COLO668 (cell line): ENCODE results near the gene KRI1.
"Not testable (repeated sequence)": the region's sequence is repeated elsewhere in the genome, so short reads cannot be mapped to it uniquely, and the experiment has no call there.

ENCODE experiments used
- DNase-seq: peaks from one replicate; lab custom pipeline; 2025; ENCODE audit not compliant: unreplicated experiment; lab: John Stamatoyannopoulos, UW

The KRI1 gene

GRCh38 chr19:10550336-10550735 is 15.5 kb downstream of the KRI1 start:
- no peak for DNase-seq

GRCh38 chr19:10549733-10550132 is 16.1 kb downstream of the KRI1 start:
- no peak for DNase-seq

DNA sequence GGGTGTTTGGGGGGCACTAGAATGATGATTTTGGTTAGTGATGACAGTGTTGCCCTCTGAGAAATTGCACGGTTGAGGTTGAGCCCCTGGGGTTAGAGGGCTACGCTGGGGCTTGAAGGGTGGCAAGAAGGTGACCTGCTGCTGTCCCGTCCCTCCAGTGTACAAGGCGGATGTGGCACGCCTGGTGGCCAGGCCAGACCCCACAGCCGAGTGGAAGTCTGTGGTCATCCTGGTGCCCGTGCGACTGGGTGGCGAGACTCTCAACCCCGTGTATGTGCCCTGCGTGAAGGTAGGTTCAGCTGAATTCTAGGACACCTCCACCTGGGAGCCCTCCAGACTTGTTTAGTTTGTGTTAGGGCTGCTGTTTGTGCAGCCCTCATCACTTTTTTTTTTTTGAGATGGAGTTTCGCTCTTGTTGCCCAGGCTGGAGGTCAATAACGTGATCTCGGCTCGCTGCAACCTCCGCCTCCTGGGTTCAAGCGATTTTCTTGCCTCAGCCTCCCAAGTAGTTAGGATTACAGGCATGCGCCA is 17.0 kb downstream of the KRI1 start:
- DNase-seq, result no peak

- DNase-seq, result no peak
Measured at GRCh38 chr19:10546817-10547216, 19.0 kb downstream of the KRI1 start.

- no peak for DNase-seq
Measured at GRCh38 chr19:10544753-10545251, 21.0 kb downstream of the KRI1 start.

- DNase-seq, result peak; percentile 37
Measured at GRCh38 chr19:10544242-10544752, 21.5 kb downstream of the KRI1 start.

DNA sequence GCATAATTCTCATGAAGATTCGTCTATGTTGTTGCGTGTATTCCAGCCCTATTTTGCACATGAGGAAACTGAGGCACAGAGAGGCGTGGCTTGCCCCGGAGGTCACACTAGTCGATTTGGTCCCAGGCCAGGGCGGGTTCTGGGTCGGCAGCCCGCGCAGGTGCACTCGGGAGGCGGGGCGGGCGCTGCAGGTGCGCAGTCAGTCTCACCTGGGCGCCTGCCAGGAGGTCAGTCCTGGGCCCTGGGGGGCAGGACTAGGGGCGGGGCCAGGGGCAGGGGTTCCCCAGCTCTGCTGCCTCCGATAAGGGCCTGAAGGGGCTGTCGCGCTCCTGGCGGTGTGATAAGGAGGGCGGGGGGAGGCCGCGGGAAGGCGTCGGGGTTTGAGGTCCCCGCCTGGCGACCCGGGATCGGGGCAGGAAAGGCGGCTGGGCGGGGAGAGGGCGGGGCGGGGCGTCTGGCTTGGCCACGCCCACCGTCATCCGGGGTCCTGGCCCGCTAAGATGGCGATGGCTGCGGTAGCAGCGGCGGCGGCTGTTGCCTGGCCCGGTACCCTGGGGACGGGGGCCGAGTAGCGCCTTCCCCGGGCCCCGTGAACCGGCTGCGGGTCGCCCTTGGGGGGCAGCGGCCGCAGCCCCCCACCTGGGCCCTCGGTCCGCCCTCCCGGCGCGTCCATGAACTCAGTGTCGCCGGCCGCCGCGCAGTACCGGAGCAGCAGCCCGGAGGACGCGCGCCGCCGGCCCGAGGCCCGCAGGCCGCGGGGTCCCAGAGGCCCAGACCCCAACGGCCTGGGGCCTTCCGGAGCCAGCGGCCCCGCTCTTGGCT is 22.2 kb downstream of the KRI1 start, which contains the start of gene ATG4D:
TSS of gene ATG4D (plus strand) at position 485 of the 822 bp plus-strand sequence. CDS start at position 672, 187 bp downstream.
- peak; percentile 94 for DNase-seq

- no peak for DNase-seq
Measured at GRCh38 chr19:10543059-10543419, 22.8 kb downstream of the KRI1 start.

GRCh38 chr19:10539016-10539415 is 26.8 kb downstream of the KRI1 start:
- DNase-seq, result not testable (repeated sequence)

DNA sequence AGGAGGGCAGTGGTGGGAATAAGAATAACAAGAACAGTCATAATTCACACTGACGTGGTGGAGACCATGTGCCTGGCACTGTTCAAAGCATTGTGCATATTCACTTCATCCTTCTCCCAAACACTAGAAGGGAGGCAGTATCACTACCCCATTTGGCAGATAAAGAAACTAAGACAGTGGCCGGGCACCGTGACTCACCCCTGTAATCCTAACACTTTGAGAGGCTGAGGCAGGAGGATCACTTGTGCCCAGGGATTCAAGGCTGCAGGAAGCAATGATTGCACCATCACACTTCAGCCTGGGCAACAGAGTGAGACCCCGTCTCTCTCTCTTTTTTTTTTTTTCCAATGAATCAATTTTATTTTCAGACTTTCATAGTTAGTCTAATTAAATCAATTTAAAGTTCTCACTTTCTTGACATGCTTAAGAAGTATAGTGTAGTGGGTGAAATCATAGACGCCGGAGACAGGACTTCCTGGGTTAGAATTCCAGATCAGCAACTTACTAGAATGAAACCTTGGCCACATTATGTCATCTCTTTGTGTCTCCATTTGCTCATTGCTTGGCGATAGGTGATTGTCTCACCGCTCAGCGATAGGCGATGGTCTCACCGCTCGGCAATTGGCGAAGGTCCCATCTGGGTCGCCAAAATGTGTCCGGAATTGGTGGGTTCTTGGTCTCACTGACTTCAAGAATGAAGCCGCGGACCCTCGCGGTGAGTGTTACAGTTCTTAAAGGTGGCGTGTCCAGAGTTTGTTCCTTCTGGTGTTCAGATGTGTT is 27.4 kb downstream of the KRI1 start:
- DNase-seq, result no peak

GRCh38 chr19:10537668-10538067 is 28.1 kb downstream of the KRI1 start:
- DNase-seq, result no peak

GRCh38 chr19:10535613-10536012 is 30.2 kb downstream of the KRI1 start:
- DNase-seq, result no peak

DNA sequence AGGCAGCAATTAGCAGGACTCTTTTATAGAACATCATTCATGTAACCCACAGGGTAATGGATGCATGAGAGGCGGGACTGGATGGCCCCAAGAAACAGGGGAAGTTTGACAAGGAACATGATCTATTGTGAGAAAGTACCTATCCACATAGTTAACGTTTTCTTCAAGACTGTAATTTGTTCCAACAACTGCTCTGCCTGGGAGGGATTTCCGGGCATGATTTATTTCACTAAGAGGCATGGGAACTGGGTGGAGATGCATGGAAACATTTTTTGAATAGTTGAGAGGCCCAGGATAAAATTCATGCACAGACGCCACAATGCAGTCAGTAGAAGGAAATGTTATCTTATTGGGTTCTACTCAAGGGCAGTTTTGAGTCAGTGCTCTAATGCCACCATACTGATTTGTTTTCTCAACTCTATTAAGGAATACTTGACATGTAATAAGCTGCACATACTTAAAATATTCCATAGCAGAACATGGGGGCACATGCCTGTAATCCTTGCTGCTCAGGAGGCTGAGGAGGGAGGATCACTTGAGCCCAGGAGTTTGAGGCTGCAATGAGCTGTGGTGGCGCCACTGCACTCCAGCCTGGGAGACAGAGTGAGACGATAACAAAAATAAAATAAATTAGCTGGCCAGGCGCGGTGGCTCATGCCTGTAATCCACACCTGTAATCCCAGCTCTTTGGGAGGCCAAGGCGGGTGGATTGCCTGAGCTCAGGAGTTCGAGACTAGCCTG is 32.0 kb downstream of the KRI1 start:
- no peak for DNase-seq

GRCh38 chr19:10532457-10532856 is 33.4 kb downstream of the KRI1 start:
- DNase-seq, result no peak

GRCh38 chr19:10526887-10527286 is 38.9 kb downstream of the KRI1 start:
- DNase-seq, result not testable (repeated sequence)

GRCh38 chr19:10525636-10526035 is 40.2 kb downstream of the KRI1 start:
- DNase-seq, result no peak

GRCh38 chr19:10523135-10523636 is 42.6 kb downstream of the KRI1 start:
- no peak for DNase-seq

DNA sequence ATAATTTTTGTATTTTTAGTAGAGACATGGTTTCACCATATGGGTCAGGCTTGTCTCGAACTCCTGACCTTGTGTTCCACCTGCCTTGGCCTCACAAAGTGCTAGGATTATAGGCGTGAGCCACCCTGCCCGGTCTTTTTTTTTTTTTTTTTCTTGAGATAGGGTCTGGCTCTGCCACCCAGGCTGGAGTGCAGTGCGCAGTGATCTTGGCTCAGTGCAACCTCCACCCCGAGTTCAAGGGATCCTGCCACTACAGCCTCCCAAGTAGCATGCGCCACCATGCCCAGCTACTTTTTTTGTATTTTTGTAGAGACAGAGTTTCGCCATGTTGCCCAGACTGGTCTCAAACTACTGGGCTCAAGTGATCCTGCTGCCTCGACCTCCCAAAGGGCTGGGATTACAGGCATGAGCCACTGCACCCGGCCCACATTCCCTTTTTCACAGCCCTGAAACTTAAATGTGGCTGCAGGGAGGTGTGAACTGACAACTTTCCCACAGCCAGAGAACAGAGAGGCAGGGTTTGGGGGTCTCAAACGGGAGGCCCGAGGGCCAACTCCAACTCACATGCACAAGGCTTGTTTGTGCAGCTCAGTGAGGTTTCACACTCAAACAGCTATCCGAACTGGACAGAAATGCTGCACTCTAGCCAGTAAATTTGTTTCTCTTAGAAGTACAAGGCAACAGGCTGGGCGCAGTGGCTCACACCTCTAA is 44.2 kb downstream of the KRI1 start:
- DNase-seq, result no peak

GRCh38 chr19:10520652-10521318 is 45.0 kb downstream of the KRI1 start:
- peak; percentile 17 for DNase-seq
